HepG2 (cell line): ENCODE results near the gene IFT88. TPM values are rescaled to one million over a fixed set of nuclear protein-coding genes. Genes with fewer than 3 reads are reported as not detected.

Experiments used
- HIVEP1 ChIP-seq: sonication (generic); formaldehyde crosslinking; IDR thresholded peaks from 2 replicates; pipeline ENCODE4 v1.4.0; 2020; ENCODE audit warnings: mild to moderate bottlenecking, missing genetic modification reagents
- KDM6A ChIP-seq: IDR thresholded peaks from 2 replicates; pipeline ENCODE4 v1.6.1; 2016; ENCODE audit warnings: low read depth
- MIER2 ChIP-seq: IDR thresholded peaks from 2 replicates; pipeline ENCODE4 v1.6.1; 2016; ENCODE audit warnings: missing biosample characterization, missing genetic modification reagents
- SP140L ChIP-seq: sonication (generic); formaldehyde crosslinking; IDR thresholded peaks from 2 replicates; pipeline ENCODE4 v1.4.0; 2020; ENCODE audit warnings: missing genetic modification reagents, borderline replicate concordance
- SRSF9 ChIP-seq: fragments of 200-400 bp; formaldehyde crosslinking; IDR thresholded peaks from 2 replicates; pipeline ENCODE4 v1.6.1; 2018; ENCODE audit warnings: borderline replicate concordance, mild to moderate bottlenecking, low read depth, low read length; ENCODE audit not compliant: insufficient read depth, poor library complexity, severe bottlenecking
- SRY ChIP-seq: sonication (generic); formaldehyde crosslinking; IDR thresholded peaks from 2 replicates; pipeline ENCODE4 v1.8.0; 2022; ENCODE audit warnings: mild to moderate bottlenecking, missing genetic modification reagents
- ZFX ChIP-seq: sonication (generic); formaldehyde crosslinking; IDR thresholded peaks from 2 replicates; pipeline ENCODE4 v1.4.0; 2020; ENCODE audit warnings: mild to moderate bottlenecking, low read depth, missing genetic modification reagents, moderate library complexity
- ZNF354B ChIP-seq: sonication (generic); formaldehyde crosslinking; IDR thresholded peaks from 2 replicates; pipeline ENCODE4 v1.8.0; 2022; ENCODE audit warnings: mild to moderate bottlenecking, missing genetic modification reagents
- ZNF607 ChIP-seq: sonication (generic); formaldehyde crosslinking; IDR thresholded peaks from 2 replicates; pipeline ENCODE4 v1.5.1; 2020; ENCODE audit warnings: missing genetic modification reagents, mild to moderate bottlenecking, borderline replicate concordance
- ZNF75D ChIP-seq: sonication (generic); formaldehyde crosslinking; IDR thresholded peaks from 2 replicates; pipeline ENCODE4 v1.8.1; 2023; ENCODE audit warnings: missing genetic modification reagents, mild to moderate bottlenecking, borderline replicate concordance
- ZSCAN29 ChIP-seq: sonication (generic); formaldehyde crosslinking; conservative IDR thresholded peaks from 2 replicates; pipeline ENCODE4 v1.4.0; 2020; ENCODE audit warnings: mild to moderate bottlenecking, missing genetic modification reagents
- polyA plus RNA-seq, 8 experiments: library from polyadenylated mRNA; depleted of rRNA in 3 of 8; stranded (reverse) in 7 of 8; unstranded in 1 of 8; fragments of >200 nt; fragmentation: Illumina TruSeq in 4 of 8; extraction: Trizol in 4 of 8; gene quantifications; 2 replicates each; pipeline versions ENCODE4 v1.2.1 to v1.2.3, GENCODE V29; 2011 to 2016; ENCODE audit warnings: low read depth in 4 of 8, missing spikeins in 1 of 8, mixed read lengths in 1 of 8; ENCODE audit not compliant: insufficient read depth in 1 of 8
- total RNA-seq, 5 experiments: library from RNA; depleted of rRNA; stranded (reverse); fragments of >200 nt; fragmentation: Illumina TruSeq; extraction: Trizol; gene quantifications; 2 replicates each; pipeline ENCODE4 v1.2.3, GENCODE V29; 2016; ENCODE audit warnings: low read depth in 1 of 5
- TF ChIP-seq, protein P1 (sequence below): sonication (generic); formaldehyde crosslinking; conservative IDR thresholded peaks from 2 replicates; pipeline ENCODE4 v1.4.0; 2020; ENCODE audit warnings: mild to moderate bottlenecking, missing genetic modification reagents, moderate library complexity

IFT88 gene
- total and polyA plus RNA-seq, 2 of the 13 experiments (the other 11 are each of a cell fraction or from before 2014, with no cell fraction given), result 8.4 to 19.9 TPM

DNA sequence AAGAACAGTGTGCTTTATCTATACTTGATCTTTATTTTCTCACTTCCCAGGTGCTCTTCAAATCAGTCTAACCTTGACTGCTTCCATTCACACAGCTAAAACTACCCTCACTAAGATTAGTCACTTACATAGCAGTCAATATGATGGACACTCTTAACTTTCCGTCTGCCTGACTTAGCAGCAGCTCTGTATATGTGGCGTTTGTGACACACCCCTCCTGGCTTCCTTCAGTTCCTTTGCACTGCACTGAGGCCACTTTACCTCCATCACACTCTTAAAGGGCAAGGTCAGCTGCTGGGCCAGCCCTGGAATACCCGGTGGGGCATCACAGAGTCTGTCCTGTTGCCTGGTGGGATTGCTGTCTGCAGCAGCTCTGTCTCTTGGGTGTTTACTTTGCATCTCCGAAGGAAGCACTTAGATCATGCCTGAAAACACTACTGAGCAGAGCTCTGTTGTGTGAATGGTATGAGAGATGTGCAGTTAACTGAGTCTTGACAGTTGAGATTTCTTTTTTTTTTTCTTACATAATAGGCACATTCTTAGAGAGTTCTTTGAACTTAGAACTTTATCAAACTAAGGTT is 101.0 kb downstream of the IFT88 start (continued):
- no peak for TF ChIP-seq ZNF607 (CRISPR knock-in tag)
- no peak for TF ChIP-seq ZNF75D (CRISPR knock-in tag)
- TF ChIP-seq HIVEP1 (CRISPR knock-in tag), result no peak
- TF ChIP-seq KDM6A, result no peak
- no peak for TF ChIP-seq SP140L (CRISPR knock-in tag)
- TF ChIP-seq ZSCAN29 (CRISPR knock-in tag), result no peak
- TF ChIP-seq SRSF9, result no peak
- no peak for TF ChIP-seq ZFX (CRISPR knock-in tag)
- TF ChIP-seq SRY (CRISPR knock-in tag), result no peak
- TF ChIP-seq, protein P1, sequence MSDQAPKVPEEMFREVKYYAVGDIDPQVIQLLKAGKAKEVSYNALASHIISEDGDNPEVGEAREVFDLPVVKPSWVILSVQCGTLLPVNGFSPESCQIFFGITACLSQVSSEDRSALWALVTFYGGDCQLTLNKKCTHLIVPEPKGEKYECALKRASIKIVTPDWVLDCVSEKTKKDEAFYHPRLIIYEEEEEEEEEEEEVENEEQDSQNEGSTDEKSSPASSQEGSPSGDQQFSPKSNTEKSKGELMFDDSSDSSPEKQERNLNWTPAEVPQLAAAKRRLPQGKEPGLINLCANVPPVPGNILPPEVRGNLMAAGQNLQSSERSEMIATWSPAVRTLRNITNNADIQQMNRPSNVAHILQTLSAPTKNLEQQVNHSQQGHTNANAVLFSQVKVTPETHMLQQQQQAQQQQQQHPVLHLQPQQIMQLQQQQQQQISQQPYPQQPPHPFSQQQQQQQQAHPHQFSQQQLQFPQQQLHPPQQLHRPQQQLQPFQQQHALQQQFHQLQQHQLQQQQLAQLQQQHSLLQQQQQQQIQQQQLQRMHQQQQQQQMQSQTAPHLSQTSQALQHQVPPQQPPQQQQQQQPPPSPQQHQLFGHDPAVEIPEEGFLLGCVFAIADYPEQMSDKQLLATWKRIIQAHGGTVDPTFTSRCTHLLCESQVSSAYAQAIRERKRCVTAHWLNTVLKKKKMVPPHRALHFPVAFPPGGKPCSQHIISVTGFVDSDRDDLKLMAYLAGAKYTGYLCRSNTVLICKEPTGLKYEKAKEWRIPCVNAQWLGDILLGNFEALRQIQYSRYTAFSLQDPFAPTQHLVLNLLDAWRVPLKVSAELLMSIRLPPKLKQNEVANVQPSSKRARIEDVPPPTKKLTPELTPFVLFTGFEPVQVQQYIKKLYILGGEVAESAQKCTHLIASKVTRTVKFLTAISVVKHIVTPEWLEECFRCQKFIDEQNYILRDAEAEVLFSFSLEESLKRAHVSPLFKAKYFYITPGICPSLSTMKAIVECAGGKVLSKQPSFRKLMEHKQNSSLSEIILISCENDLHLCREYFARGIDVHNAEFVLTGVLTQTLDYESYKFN (CRISPR knock-in tag), result no peak
- TF ChIP-seq MIER2, result no peak
- TF ChIP-seq ZNF354B, result no peak
